ENCODE results near the gene CLK3.

Gene CLK3

GRCh38 chr15:74616366-74616939 is 817 bp downstream of the CLK3 start (continued):
- TF ChIP-seq PRDM10 (tag by site-specific recombination; IDR thresholded peaks at IDR 0.05) (peak; percentile 86), SP2 (tag by site-specific recombination; IDR thresholded peaks at IDR 0.05) (peak; percentile 66), BCL6B (tag by site-specific recombination; IDR thresholded peaks at IDR 0.05) (no peak), KLF17 (tag by site-specific recombination; IDR thresholded peaks at IDR 0.05) (peak; percentile 10; the same call in 1 of the 2 replicates), ZNF416 (tag by site-specific recombination; IDR thresholded peaks at IDR 0.05) (no peak), EGR2 (tag by site-specific recombination; IDR thresholded peaks at IDR 0.05; ENCODE audit: low read depth) (peak; percentile 48; the same call in 1 of the 2 replicates), ZNF449 (tag by site-specific recombination; IDR thresholded peaks at IDR 0.05) (no peak), ZNF26 (tag by site-specific recombination; IDR thresholded peaks at IDR 0.05) (no peak), ZNF423 (tag by site-specific recombination; IDR thresholded peaks at IDR 0.05) (peak; percentile 61; the same call in 1 of the 2 replicates), ZNF561 (tag by site-specific recombination; IDR thresholded peaks at IDR 0.05; ENCODE audit: borderline replicate concordance) (no peak), ZBTB17 (tag by site-specific recombination; IDR thresholded peaks at IDR 0.05) (peak; percentile 59), ZNF362 (tag by site-specific recombination; IDR thresholded peaks at IDR 0.05) (no peak), OSR2 (tag by site-specific recombination; IDR thresholded peaks at IDR 0.05) (no peak), ZNF350 (tag by site-specific recombination; IDR thresholded peaks at IDR 0.05) (no peak), ZBTB6 (tag by site-specific recombination; IDR thresholded peaks at IDR 0.05) (peak; percentile 44; the same call in 1 of the 2 replicates), ZNF600 (tag by site-specific recombination; IDR thresholded peaks at IDR 0.05) (peak; percentile 87), TSHZ1 (tag by site-specific recombination; IDR thresholded peaks at IDR 0.05; ENCODE audit: borderline replicate concordance) (no peak), KLF16 (tag by site-specific recombination; IDR thresholded peaks at IDR 0.05) (peak; percentile 59; the same call in 1 of the 2 replicates), ZNF37A (tag by site-specific recombination; IDR thresholded peaks at IDR 0.05) (no peak), ZNF157 (tag by site-specific recombination; IDR thresholded peaks at IDR 0.05) (no peak), ZNF335 (tag by site-specific recombination; conservative IDR thresholded peaks at IDR 0.05) (peak; percentile 72), ZNF324 (tag by site-specific recombination; IDR thresholded peaks at IDR 0.05) (no peak), ZNF677 (tag by site-specific recombination; IDR thresholded peaks at IDR 0.05) (no peak), ZNF394 (tag by site-specific recombination; IDR thresholded peaks at IDR 0.05; ENCODE audit: borderline replicate concordance) (peak; percentile 94; the same call in 1 of the 2 replicates)

Measured in HEK293 (cell line).